Measurements from ENCODE around the gene ZNF366. TPM values are rescaled to one million over a fixed set of nuclear protein-coding genes. Genes with fewer than 3 reads are reported as not detected.

The ZNF366 gene
- total and polyA plus RNA-seq, 2 of the 13 experiments (the other 11 are each of a cell fraction or from before 2014, with no cell fraction given): not detected

DNA sequence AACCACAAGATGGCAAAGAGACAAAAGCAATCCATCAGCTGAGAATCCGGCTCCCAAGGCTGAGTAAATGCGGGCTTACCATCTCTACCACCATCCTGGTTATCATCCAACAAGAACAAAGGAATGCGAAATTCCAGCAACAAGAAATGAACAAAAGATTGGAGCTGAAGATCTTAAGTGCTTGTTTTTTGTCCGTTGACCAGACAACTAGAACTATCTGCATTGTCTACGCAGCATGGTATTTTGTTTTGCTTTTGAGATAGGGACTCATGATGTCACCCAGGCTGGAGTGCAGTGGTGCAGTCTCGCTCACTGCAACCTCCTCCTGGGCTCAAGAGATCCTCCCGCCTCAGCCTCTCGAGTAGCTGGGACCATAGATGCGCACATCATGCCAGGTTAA lies 88.9 kb downstream of the ZNF366 start (continued):
- TF ChIP-seq, protein P1, sequence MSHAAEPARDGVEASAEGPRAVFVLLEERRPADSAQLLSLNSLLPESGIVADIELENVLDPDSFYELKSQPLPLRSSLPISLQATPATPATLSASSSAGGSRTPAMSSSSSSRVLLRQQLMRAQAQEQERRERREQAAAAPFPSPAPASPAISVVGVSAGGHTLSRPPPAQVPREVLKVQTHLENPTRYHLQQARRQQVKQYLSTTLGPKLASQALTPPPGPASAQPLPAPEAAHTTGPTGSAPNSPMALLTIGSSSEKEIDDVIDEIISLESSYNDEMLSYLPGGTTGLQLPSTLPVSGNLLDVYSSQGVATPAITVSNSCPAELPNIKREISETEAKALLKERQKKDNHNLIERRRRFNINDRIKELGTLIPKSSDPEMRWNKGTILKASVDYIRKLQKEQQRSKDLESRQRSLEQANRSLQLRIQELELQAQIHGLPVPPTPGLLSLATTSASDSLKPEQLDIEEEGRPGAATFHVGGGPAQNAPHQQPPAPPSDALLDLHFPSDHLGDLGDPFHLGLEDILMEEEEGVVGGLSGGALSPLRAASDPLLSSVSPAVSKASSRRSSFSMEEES (CRISPR knock-in tag; IDR thresholded peaks at IDR 0.05): no peak
- no peak for TF ChIP-seq ZFYVE20 (CRISPR knock-in tag; IDR thresholded peaks at IDR 0.05; ENCODE audit: borderline replicate concordance, low read depth)
- no peak for TF ChIP-seq NFYC (CRISPR knock-in tag; IDR thresholded peaks at IDR 0.05)
- TF ChIP-seq NR2F1 (CRISPR knock-in tag; IDR thresholded peaks at IDR 0.05): no peak
- TF ChIP-seq, protein P2, sequence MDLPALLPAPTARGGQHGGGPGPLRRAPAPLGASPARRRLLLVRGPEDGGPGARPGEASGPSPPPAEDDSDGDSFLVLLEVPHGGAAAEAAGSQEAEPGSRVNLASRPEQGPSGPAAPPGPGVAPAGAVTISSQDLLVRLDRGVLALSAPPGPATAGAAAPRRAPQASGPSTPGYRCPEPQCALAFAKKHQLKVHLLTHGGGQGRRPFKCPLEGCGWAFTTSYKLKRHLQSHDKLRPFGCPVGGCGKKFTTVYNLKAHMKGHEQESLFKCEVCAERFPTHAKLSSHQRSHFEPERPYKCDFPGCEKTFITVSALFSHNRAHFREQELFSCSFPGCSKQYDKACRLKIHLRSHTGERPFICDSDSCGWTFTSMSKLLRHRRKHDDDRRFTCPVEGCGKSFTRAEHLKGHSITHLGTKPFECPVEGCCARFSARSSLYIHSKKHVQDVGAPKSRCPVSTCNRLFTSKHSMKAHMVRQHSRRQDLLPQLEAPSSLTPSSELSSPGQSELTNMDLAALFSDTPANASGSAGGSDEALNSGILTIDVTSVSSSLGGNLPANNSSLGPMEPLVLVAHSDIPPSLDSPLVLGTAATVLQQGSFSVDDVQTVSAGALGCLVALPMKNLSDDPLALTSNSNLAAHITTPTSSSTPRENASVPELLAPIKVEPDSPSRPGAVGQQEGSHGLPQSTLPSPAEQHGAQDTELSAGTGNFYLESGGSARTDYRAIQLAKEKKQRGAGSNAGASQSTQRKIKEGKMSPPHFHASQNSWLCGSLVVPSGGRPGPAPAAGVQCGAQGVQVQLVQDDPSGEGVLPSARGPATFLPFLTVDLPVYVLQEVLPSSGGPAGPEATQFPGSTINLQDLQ (CRISPR knock-in tag; IDR thresholded peaks at IDR 0.05): no peak
- TF ChIP-seq CCDC6 (CRISPR knock-in tag; IDR thresholded peaks at IDR 0.05): no peak
- no peak for TF ChIP-seq FOXP1 (IDR thresholded peaks at IDR 0.05)
- TF ChIP-seq FOXP1 (CRISPR knock-in tag; IDR thresholded peaks at IDR 0.05): no peak
- no peak for TF ChIP-seq TAF15 (IDR thresholded peaks at IDR 0.05; ENCODE audit: low read depth, low read length, poor library complexity, severe bottlenecking)
- TF ChIP-seq ZNF607 (CRISPR knock-in tag; IDR thresholded peaks at IDR 0.05; ENCODE audit: borderline replicate concordance): no peak

All from HepG2 (cell line).